ENCODE measurements around the gene ATP8B2. TPM values are rescaled to one million over a fixed set of nuclear protein-coding genes. Genes with fewer than 3 reads are reported as not detected.
"Not testable (repeated sequence)": the region's sequence is repeated elsewhere in the genome, so short reads cannot be mapped to it uniquely, and the experiment has no call there.

Gene ATP8B2
- total RNA-seq, 1 experiment from 2014 or later: 50.0 TPM

DNA sequence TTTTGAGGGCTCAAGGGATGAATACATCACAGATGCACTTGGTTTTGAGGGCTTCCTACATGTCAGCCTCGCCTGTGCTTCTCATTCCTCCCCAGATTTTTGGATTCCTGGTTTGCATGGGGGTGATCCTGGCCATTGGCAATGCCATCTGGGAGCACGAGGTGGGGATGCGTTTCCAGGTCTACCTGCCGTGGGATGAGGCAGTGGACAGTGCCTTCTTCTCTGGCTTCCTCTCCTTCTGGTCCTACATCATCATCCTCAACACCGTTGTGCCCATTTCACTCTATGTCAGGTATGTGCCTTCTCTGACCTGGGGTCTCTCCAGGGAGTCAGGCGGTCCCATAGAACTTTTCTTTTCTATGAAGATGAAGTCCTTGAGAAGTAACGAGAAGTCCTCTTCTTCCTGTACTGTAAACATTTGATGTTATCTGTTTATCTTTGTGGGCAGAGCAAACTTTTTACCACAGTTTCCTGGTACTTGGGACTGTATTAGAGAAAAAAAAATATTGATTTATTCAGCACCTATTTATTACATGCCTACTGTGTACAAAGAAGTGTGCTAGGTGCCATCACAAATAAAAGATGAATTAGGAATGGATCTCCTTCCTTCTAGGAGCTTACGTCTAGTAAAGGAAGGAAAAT lies 12.0 kb downstream of the ATP8B2 start:
- CTCF ChIA-PET: interaction anchor here (3.8 kb wide), 1 partner anchor 13 kb away, joined by 168 read pairs; the partner anchor contains the start of gene ATP8B2
- TF ChIP-seq, protein P1, sequence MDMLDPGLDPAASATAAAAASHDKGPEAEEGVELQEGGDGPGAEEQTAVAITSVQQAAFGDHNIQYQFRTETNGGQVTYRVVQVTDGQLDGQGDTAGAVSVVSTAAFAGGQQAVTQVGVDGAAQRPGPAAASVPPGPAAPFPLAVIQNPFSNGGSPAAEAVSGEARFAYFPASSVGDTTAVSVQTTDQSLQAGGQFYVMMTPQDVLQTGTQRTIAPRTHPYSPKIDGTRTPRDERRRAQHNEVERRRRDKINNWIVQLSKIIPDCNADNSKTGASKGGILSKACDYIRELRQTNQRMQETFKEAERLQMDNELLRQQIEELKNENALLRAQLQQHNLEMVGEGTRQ (CRISPR knock-in tag; IDR thresholded peaks at IDR 0.05): no peak
- TF ChIP-seq ZNF512 (CRISPR knock-in tag; IDR thresholded peaks at IDR 0.05; ENCODE audit: borderline replicate concordance): no peak
- no peak for TF ChIP-seq NFATC4 (CRISPR knock-in tag; IDR thresholded peaks at IDR 0.05)
- no peak for TF ChIP-seq ZNF671 (CRISPR knock-in tag; IDR thresholded peaks at IDR 0.05)
- peaks cover 60% of the 10 kb centered on the region for H3K36me3 Mint-ChIP-seq

DNA sequence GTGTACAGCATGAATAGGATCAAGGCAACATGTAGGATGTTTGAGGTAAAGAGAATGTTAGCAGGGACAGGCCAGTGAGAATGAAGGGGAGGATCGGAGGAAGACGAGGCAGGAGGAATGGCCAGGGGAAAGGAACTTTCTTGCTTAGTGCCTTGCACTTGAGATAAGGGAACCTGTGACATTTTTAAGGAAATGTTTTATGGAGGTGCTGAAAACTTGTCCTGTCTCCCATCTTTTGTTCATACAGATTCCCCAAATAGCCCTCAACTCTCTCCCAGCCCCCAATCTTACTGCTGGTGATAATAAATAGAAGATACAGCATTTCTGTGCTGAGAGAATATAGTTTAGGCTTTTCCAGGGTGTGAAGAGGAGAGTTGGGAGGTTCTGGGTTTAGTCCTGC lies 13.6 kb downstream of the ATP8B2 start:
- CTCF ChIA-PET: interaction anchor here (1.0 kb wide), 1 partner anchor 10 kb away, joined by 3 read pairs; no protein-coding TSS in a partner anchor
- Mint-ChIP-seq H3K4me1 (no peaks in the 10 kb centered on the region), H3K4me3 (no peak overlapping the region), H3K9me3 (no peaks in the 10 kb centered on the region), H3K27me3 (ENCODE audit: low read depth) (no peaks in the 10 kb centered on the region), H3K36me3 (peaks cover 68% of the 10 kb centered on the region), H3K27ac (no peak overlapping the region)
- ATAC-seq (no peak), DNase-seq (ENCODE audit: low spot score) (no peak)
- no peak for TF ChIP-seq ZNF138 (CRISPR knock-in tag; conservative IDR thresholded peaks at IDR 0.05)
- no peak for TF ChIP-seq NR1H2 (CRISPR knock-in tag; IDR thresholded peaks at IDR 0.05)
- TF ChIP-seq CREM (CRISPR knock-in tag; IDR thresholded peaks at IDR 0.05): no peak
- TF ChIP-seq PRRX2 (CRISPR knock-in tag; IDR thresholded peaks at IDR 0.05): no peak
- TF ChIP-seq EMX1 (CRISPR knock-in tag; IDR thresholded peaks at IDR 0.05): no peak
- TF ChIP-seq, protein P2, sequence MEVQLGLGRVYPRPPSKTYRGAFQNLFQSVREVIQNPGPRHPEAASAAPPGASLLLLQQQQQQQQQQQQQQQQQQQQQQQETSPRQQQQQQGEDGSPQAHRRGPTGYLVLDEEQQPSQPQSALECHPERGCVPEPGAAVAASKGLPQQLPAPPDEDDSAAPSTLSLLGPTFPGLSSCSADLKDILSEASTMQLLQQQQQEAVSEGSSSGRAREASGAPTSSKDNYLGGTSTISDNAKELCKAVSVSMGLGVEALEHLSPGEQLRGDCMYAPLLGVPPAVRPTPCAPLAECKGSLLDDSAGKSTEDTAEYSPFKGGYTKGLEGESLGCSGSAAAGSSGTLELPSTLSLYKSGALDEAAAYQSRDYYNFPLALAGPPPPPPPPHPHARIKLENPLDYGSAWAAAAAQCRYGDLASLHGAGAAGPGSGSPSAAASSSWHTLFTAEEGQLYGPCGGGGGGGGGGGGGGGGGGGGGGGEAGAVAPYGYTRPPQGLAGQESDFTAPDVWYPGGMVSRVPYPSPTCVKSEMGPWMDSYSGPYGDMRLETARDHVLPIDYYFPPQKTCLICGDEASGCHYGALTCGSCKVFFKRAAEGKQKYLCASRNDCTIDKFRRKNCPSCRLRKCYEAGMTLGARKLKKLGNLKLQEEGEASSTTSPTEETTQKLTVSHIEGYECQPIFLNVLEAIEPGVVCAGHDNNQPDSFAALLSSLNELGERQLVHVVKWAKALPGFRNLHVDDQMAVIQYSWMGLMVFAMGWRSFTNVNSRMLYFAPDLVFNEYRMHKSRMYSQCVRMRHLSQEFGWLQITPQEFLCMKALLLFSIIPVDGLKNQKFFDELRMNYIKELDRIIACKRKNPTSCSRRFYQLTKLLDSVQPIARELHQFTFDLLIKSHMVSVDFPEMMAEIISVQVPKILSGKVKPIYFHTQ (CRISPR knock-in tag; IDR thresholded peaks at IDR 0.05): no peak
- TF ChIP-seq SOX15 (CRISPR knock-in tag; IDR thresholded peaks at IDR 0.05): no peak
- no peak for TF ChIP-seq FOXK1 (CRISPR knock-in tag; IDR thresholded peaks at IDR 0.05)
- TF ChIP-seq, protein P3, sequence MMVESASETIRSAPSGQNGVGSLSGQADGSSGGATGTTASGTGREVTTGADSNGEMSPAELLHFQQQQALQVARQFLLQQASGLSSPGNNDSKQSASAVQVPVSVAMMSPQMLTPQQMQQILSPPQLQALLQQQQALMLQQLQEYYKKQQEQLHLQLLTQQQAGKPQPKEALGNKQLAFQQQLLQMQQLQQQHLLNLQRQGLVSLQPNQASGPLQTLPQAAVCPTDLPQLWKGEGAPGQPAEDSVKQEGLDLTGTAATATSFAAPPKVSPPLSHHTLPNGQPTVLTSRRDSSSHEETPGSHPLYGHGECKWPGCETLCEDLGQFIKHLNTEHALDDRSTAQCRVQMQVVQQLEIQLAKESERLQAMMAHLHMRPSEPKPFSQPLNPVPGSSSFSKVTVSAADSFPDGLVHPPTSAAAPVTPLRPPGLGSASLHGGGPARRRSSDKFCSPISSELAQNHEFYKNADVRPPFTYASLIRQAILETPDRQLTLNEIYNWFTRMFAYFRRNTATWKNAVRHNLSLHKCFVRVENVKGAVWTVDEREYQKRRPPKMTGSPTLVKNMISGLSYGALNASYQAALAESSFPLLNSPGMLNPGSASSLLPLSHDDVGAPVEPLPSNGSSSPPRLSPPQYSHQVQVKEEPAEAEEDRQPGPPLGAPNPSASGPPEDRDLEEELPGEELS (CRISPR knock-in tag; IDR thresholded peaks at IDR 0.05): no peak
- no peak for TF ChIP-seq GRHL2 (CRISPR knock-in tag; IDR thresholded peaks at IDR 0.05; ENCODE audit: insufficient replicate concordance, severe bottlenecking)
- no peak for TF ChIP-seq CBFB (CRISPR knock-in tag; IDR thresholded peaks at IDR 0.05; ENCODE audit: low read depth)
- TF ChIP-seq HMGA2 (CRISPR knock-in tag; IDR thresholded peaks at IDR 0.05): no peak
- TF ChIP-seq MYBL2 (CRISPR knock-in tag; IDR thresholded peaks at IDR 0.05): no peak
- POLR2A ChIA-PET: no interaction called here

More for the DNA sequence above, 12.0 kb downstream of the ATP8B2 start:
- DNase-seq (ENCODE audit: low spot score) (no peak), ATAC-seq (no peak)
- Mint-ChIP-seq H3K27ac (no peak overlapping the region; the same call in 1 of the 2 replicates), H3K4me3 (no peak overlapping the region), H3K27me3 (ENCODE audit: low read depth) (no peaks in the 10 kb centered on the region), H3K9me3 (no peaks in the 10 kb centered on the region), H3K4me1 (no peaks in the 10 kb centered on the region)
- POLR2A ChIA-PET: interaction anchor here (0.7 kb wide), 1 partner anchor 9 kb away, joined by 3 read pairs; no protein-coding TSS in a partner anchor

GRCh38 chr1:154341366-154341765 lies 16.0 kb downstream of the ATP8B2 start:
- H3K27ac Mint-ChIP-seq; H3K27me3 Mint-ChIP-seq (ENCODE audit: low read depth); CTCF ChIA-PET; POLR2A ChIA-PET; ATAC-seq; H3K4me1 Mint-ChIP-seq; DNase-seq (ENCODE audit: low spot score); H3K9me3 Mint-ChIP-seq; H3K4me3 Mint-ChIP-seq: not testable (repeated sequence)
- H3K36me3 Mint-ChIP-seq: peaks cover 70% of the 10 kb centered on the region

Data from WTC11 (cell line).